ENCODE results near the gene IGSF21.

Gene IGSF21

GRCh38 chr1:18271336-18271735 is 163.7 kb downstream of the IGSF21 start:
- no peak for DNase-seq

GRCh38 chr1:18278946-18279345 is 171.3 kb downstream of the IGSF21 start:
- DNase-seq = no peak

GRCh38 chr1:18279351-18280074 is 171.9 kb downstream of the IGSF21 start:
- no peak for DNase-seq

GRCh38 chr1:18280956-18281355 is 173.4 kb downstream of the IGSF21 start:
- DNase-seq = no peak

- DNase-seq = no peak
Measured at GRCh38 chr1:18282851-18283600, 175.4 kb downstream of the IGSF21 start.

GRCh38 chr1:18283601-18284385 is 176.2 kb downstream of the IGSF21 start:
- DNase-seq = no peak

GRCh38 chr1:18284805-18285537 is 177.4 kb downstream of the IGSF21 start:
- DNase-seq = no peak

GRCh38 chr1:18285538-18285924 is 177.9 kb downstream of the IGSF21 start:
- DNase-seq = no peak

GRCh38 chr1:18288722-18289121 is 181.1 kb downstream of the IGSF21 start:
- no peak for DNase-seq

- DNase-seq = no peak
Measured at GRCh38 chr1:18289597-18289996, 182.0 kb downstream of the IGSF21 start.

- DNase-seq = no peak
Measured at GRCh38 chr1:18290740-18291412, 183.3 kb downstream of the IGSF21 start.

GRCh38 chr1:18292531-18292930 is 184.9 kb downstream of the IGSF21 start:
- no peak for DNase-seq

GRCh38 chr1:18293291-18293690 is 185.7 kb downstream of the IGSF21 start:
- no peak for DNase-seq

GRCh38 chr1:18294437-18295176 is 187.0 kb downstream of the IGSF21 start:
- DNase-seq = no peak

- DNase-seq = no peak
Measured at GRCh38 chr1:18297896-18298648, 190.5 kb downstream of the IGSF21 start.

- no peak for DNase-seq
Measured at GRCh38 chr1:18299441-18300338, 192.1 kb downstream of the IGSF21 start.

GRCh38 chr1:18300376-18300775 is 192.8 kb downstream of the IGSF21 start:
- no peak for DNase-seq

GRCh38 chr1:18302788-18303413 is 195.3 kb downstream of the IGSF21 start:
- DNase-seq = no peak

GRCh38 chr1:18304151-18304869 is 196.7 kb downstream of the IGSF21 start:
- DNase-seq = no peak

All from activated CD4-positive, CD25-positive, alpha-beta regulatory T cell treated with anti-CD3 and anti-CD28 coated beads, Interleukin-2, amount 50 U/mL, for 72 hours (primary cell).